GM18508 (cell line): Measurements from ENCODE around the gene A4GALT.
"Not testable (repeated sequence)": the region's sequence is repeated elsewhere in the genome, so short reads cannot be mapped to it uniquely, and the experiment has no call there.

Source experiments
- ATAC-seq: cut with Tn5 transposase; IDR thresholded peaks from one replicate; pipeline ENCODE4 v1.9.1; 2021; ENCODE audit warnings: moderate number of reproducible peaks; ENCODE audit not compliant: insufficient read depth, unreplicated experiment

The A4GALT gene

GRCh38 chr22:42720263-42721044, at the start of gene A4GALT:
TSS of gene A4GALT (minus strand) at chr22:42720870. CDS start at chr22:42693951, 26,919 bp downstream.
- ATAC-seq = no peak

- no peak for ATAC-seq
Measured at GRCh38 chr22:42770448-42770726, 49.7 kb upstream of the A4GALT start.

GRCh38 chr22:42769574-42770447, 49.1 kb upstream of the A4GALT start:
- no peak for ATAC-seq

GRCh38 chr22:42769238-42769573, 48.5 kb upstream of the A4GALT start:
- no peak for ATAC-seq

- ATAC-seq = no peak
Measured at GRCh38 chr22:42768385-42769035, 47.8 kb upstream of the A4GALT start.

- ATAC-seq = no peak
Measured at GRCh38 chr22:42766860-42767259, 46.2 kb upstream of the A4GALT start.

GRCh38 chr22:42764895-42765363, 44.3 kb upstream of the A4GALT start:
- no peak for ATAC-seq

- no peak for ATAC-seq
Measured at GRCh38 chr22:42763965-42764480, 43.4 kb upstream of the A4GALT start.

GRCh38 chr22:42760806-42761565, 40.3 kb upstream of the A4GALT start:
- ATAC-seq = no peak

- no peak for ATAC-seq
Measured at GRCh38 chr22:42758931-42759629, 38.4 kb upstream of the A4GALT start.

GRCh38 chr22:42755553-42755952, 34.9 kb upstream of the A4GALT start:
- not testable (repeated sequence) for ATAC-seq

GRCh38 chr22:42755121-42755520, 34.5 kb upstream of the A4GALT start:
- ATAC-seq = not testable (repeated sequence)

- no peak for ATAC-seq
Measured at GRCh38 chr22:42754658-42755057, 34.0 kb upstream of the A4GALT start.

GRCh38 chr22:42752912-42753311, 32.2 kb upstream of the A4GALT start:
- no peak for ATAC-seq

GRCh38 chr22:42752230-42752746, 31.6 kb upstream of the A4GALT start:
- no peak for ATAC-seq

- ATAC-seq = not testable (repeated sequence)
Measured at GRCh38 chr22:42750421-42750820, 29.8 kb upstream of the A4GALT start.

GRCh38 chr22:42747701-42748513, 27.2 kb upstream of the A4GALT start:
- ATAC-seq = no peak

- ATAC-seq = no peak
Measured at GRCh38 chr22:42745118-42745517, 24.4 kb upstream of the A4GALT start.
